Calu3 (cell line): Measurements from ENCODE around the gene STAMBP. TPM values are rescaled to one million over a fixed set of nuclear protein-coding genes. Genes with fewer than 3 reads are reported as not detected.

ENCODE experiments used
- BruUV-seq: library from RNA; stranded (reverse); fragments of 400-500 nt; replicated peaks from 2 replicates; lab custom pipeline; 2021; lab: Mats Ljungman, UMichigan
- CTCF ChIA-PET: fragments of 300-600 bp; sonication (Branson Sonifier 250); formaldehyde crosslinking; loops from one replicate; lab custom pipeline; 2022; ENCODE audit warnings: antibody characterized with exemption; lab: Charles Lee
- DNase-seq: peaks from one replicate; pipeline ENCODE4 v3.0.0; 2022
- H3K27ac Mint-ChIP-seq: one replicate; pipeline ENCODE4 v1.8.0; 2022; ENCODE audit warnings: mixed read lengths; ENCODE audit not compliant: unreplicated experiment
- H3K27me3 Mint-ChIP-seq: one replicate; pipeline ENCODE4 v1.8.0; 2022; ENCODE audit warnings: mixed read lengths; ENCODE audit not compliant: unreplicated experiment
- H3K36me3 Mint-ChIP-seq: one replicate; pipeline ENCODE4 v1.8.0; 2022; ENCODE audit warnings: mild to moderate bottlenecking, moderate library complexity, mixed read lengths; ENCODE audit not compliant: insufficient read depth, unreplicated experiment
- H3K4me1 Mint-ChIP-seq: one replicate; pipeline ENCODE4 v1.8.0; 2022; ENCODE audit warnings: mild to moderate bottlenecking, low read depth, mixed read lengths; ENCODE audit not compliant: unreplicated experiment
- H3K4me3 Mint-ChIP-seq: one replicate; pipeline ENCODE4 v1.8.0; 2022; ENCODE audit warnings: mild to moderate bottlenecking, low read depth, moderate library complexity, mixed read lengths; ENCODE audit not compliant: unreplicated experiment
- H3K9me3 Mint-ChIP-seq: one replicate; pipeline ENCODE4 v1.8.0; 2022; ENCODE audit warnings: low read depth, mixed read lengths; ENCODE audit not compliant: unreplicated experiment
- CTCF ChIP-seq: fragments of 200-600 bp; IDR thresholded peaks from one replicate; pipeline ENCODE4 v1.8.0; 2022; ENCODE audit warnings: antibody characterized with exemption; ENCODE audit not compliant: unreplicated experiment
- intact Hi-C: fragments of 100-400 bp; cut with micrococcal nuclease; formaldehyde crosslinking; loops from one replicate; pipeline ENCODE4 v1.10.0; 2022; ENCODE audit not compliant: unreplicated experiment
- total RNA-seq: library from RNA; stranded (reverse); gene quantifications from 2 replicates; pipeline ENCODE4 v1.2.3, GENCODE V29; 2022

Gene STAMBP
- total RNA-seq, 1 experiment from 2014 or later: 51.9 TPM

GRCh38 chr2:73859721-73860586, 31.2 kb downstream of the STAMBP start:
- no peak for TF ChIP-seq CTCF
- Mint-ChIP-seq H3K27me3 (no peaks in the 10 kb centered on the region), H3K4me1 (peaks cover 15% of the 10 kb centered on the region), H3K36me3 (peaks cover 39% of the 10 kb centered on the region), H3K4me3 (no peak overlapping the region), H3K9me3 (no peaks in the 10 kb centered on the region), H3K27ac (no peak overlapping the region)
- intact Hi-C loops: no loop called here
- DNase-seq: peak; percentile 5
- no TSS peak for BruUV-seq
- CTCF ChIA-PET: no interaction called here

GRCh38 chr2:73862987-73863386, 34.2 kb downstream of the STAMBP start:
- Mint-ChIP-seq H3K4me3 (no peak overlapping the region), H3K27ac (peak overlapping the region; percentile 60), H3K36me3 (peaks cover 34% of the 10 kb centered on the region), H3K4me1 (peaks cover 15% of the 10 kb centered on the region), H3K27me3 (no peaks in the 10 kb centered on the region), H3K9me3 (no peaks in the 10 kb centered on the region)
- peak; percentile 43 for DNase-seq
- TF ChIP-seq CTCF: no peak
- BruUV-seq: no TSS peak
- intact Hi-C loops: no loop called here
- CTCF ChIA-PET: no interaction called here

DNA sequence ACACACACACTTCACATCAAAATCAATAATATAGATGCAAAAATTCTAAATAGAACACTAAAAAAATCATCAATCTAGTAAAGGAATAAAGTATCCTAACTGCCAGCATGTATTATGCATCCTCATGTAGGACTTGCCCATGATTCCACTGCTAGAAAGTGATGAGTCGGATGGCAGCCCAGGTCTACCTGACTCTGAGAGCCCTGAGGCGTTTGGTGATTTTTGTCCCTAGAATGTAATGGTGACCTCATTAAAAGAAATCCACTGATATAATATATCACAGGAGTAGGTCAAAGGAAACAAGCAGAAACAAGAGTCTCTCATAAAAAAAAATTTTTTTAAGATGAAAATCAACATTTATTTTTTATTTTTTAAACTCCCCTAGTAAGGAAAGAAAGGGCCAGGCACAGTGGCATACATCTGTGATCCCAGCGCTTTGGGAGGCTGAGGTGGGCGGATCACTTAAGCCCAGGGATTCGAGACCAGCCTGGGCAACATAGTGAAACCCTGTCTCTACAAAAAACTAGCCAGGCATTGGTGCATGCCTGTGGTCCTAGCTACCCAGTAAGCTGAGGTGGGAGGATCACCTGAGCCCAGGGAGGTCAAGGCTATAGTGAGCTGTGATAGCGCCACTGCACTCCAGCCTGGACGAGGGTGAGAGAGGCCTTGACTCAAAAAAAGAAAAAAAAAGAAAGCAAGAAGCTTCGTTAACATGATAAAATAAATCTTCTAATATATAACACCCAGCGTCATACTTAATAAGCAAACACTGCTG, 39.6 kb downstream of the STAMBP start:
- intact Hi-C loops: no loop called here
- H3K4me3 Mint-ChIP-seq: no peak overlapping the region
- CTCF ChIA-PET: no interaction called here
- BruUV-seq: no TSS peak
- TF ChIP-seq CTCF: no peak
- H3K27me3 Mint-ChIP-seq: no peaks in the 10 kb centered on the region
- H3K9me3 Mint-ChIP-seq: no peaks in the 10 kb centered on the region
- peaks cover 6% of the 10 kb centered on the region for H3K4me1 Mint-ChIP-seq
- no peak for DNase-seq
- H3K27ac Mint-ChIP-seq: no peak overlapping the region
- H3K36me3 Mint-ChIP-seq: peaks cover 3% of the 10 kb centered on the region

DNA sequence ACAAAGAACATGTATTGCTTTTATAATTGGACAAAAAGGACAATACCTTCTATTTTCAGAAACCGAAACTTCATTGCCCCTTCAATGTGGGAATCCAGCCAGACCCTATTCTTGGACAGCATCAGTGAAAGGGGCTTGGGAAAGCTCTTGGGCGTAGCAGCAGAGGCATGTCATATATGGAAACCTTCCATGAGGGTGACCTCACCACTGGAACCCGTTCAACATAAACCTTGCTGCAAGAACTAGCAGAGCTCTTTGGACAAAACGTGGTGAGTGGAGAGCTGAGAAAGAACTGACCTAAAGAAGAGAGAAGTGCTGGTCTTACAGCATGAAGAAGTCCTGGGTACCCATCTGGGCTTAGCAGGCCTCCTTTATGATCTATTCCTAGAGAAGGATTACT, 41.3 kb downstream of the STAMBP start:
- Mint-ChIP-seq H3K27me3 (no peaks in the 10 kb centered on the region), H3K36me3 (no peaks in the 10 kb centered on the region), H3K4me3 (no peak overlapping the region), H3K27ac (no peak overlapping the region), H3K9me3 (no peaks in the 10 kb centered on the region), H3K4me1 (no peaks in the 10 kb centered on the region)
- no peak for DNase-seq
- CTCF ChIA-PET: interaction anchor here (0.8 kb wide), 1 partner anchor 12 kb away, joined by 3 read pairs; no protein-coding TSS in a partner anchor
- no peak for TF ChIP-seq CTCF
- intact Hi-C loops: no loop called here
- BruUV-seq: no TSS peak
